HL-60 (cell line): Measurements from ENCODE around the gene AP2B1.
A peak's percentile ranks its signal among the peaks of the same experiment; 100 is the strongest.

Experiments
- DNase-seq, 2 experiments: peaks; one replicate each; pipeline ENCODE4 v3.0.0-alpha.2; 2010 to 2020; ENCODE audit warnings: low read depth in 1 of 2, low spot score in 1 of 2
- H3K27ac ChIP-seq: fragments of 250-450 bp; sonication (Bioruptor Pico); replicated peaks from 2 replicates; pipeline ENCODE4 v1.5.1; 2020; ENCODE audit warnings: mild to moderate bottlenecking, moderate library complexity
- H3K27me3 ChIP-seq: fragments of 250-450 bp; sonication (Bioruptor Pico); 2 replicates; pipeline ENCODE4 v1.5.1; 2021; ENCODE audit warnings: mild to moderate bottlenecking, moderate library complexity; ENCODE audit not compliant: insufficient read depth, poor library complexity, severe bottlenecking
- H3K4me3 ChIP-seq: replicated peaks from 2 replicates; pipeline ENCODE4 v1.5.1; 2011; ENCODE audit warnings: mild to moderate bottlenecking, control low read depth, low read length; ENCODE audit not compliant: insufficient read depth
- CTCF ChIP-seq: IDR thresholded peaks from one replicate; pipeline ENCODE4 v1.5.1; 2011; ENCODE audit warnings: low read length, control low read depth, inconsistent platforms; ENCODE audit not compliant: insufficient read depth
- GABPA ChIP-seq: IDR thresholded peaks from 2 replicates; pipeline ENCODE4 v1.6.1; 2012; ENCODE audit warnings: low read depth
- POLR2AphosphoS5 ChIP-seq: IDR thresholded peaks from 2 replicates; pipeline ENCODE4 v1.6.1; 2012; ENCODE audit warnings: low read depth
- SPI1 ChIP-seq: IDR thresholded peaks from 2 replicates; pipeline ENCODE4 v1.6.1; 2012; ENCODE audit warnings: low read depth, mild to moderate bottlenecking, borderline replicate concordance
- TF ChIP-seq, protein P1 (sequence below): IDR thresholded peaks from 2 replicates; pipeline ENCODE4 v1.6.1; 2012; ENCODE audit warnings: low read depth; ENCODE audit not compliant: insufficient replicate concordance

AP2B1 gene

GRCh38 chr17:35543856-35544255 lies 43.3 kb upstream of the AP2B1 start:
- TF ChIP-seq, protein P1, sequence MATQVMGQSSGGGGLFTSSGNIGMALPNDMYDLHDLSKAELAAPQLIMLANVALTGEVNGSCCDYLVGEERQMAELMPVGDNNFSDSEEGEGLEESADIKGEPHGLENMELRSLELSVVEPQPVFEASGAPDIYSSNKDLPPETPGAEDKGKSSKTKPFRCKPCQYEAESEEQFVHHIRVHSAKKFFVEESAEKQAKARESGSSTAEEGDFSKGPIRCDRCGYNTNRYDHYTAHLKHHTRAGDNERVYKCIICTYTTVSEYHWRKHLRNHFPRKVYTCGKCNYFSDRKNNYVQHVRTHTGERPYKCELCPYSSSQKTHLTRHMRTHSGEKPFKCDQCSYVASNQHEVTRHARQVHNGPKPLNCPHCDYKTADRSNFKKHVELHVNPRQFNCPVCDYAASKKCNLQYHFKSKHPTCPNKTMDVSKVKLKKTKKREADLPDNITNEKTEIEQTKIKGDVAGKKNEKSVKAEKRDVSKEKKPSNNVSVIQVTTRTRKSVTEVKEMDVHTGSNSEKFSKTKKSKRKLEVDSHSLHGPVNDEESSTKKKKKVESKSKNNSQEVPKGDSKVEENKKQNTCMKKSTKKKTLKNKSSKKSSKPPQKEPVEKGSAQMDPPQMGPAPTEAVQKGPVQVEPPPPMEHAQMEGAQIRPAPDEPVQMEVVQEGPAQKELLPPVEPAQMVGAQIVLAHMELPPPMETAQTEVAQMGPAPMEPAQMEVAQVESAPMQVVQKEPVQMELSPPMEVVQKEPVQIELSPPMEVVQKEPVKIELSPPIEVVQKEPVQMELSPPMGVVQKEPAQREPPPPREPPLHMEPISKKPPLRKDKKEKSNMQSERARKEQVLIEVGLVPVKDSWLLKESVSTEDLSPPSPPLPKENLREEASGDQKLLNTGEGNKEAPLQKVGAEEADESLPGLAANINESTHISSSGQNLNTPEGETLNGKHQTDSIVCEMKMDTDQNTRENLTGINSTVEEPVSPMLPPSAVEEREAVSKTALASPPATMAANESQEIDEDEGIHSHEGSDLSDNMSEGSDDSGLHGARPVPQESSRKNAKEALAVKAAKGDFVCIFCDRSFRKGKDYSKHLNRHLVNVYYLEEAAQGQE, result no peak
- TF ChIP-seq POLR2AphosphoS5, result no peak
- TF ChIP-seq SPI1, result no peak
- no peak for TF ChIP-seq GABPA
- no peak for TF ChIP-seq CTCF
- no peak overlapping the region for H3K4me3 ChIP-seq
- DNase-seq, result no peak
- H3K27ac ChIP-seq, result no peak overlapping the region
- no peaks in the 10 kb centered on the region for H3K27me3 ChIP-seq

GRCh38 chr17:35545150-35545549 lies 42.0 kb upstream of the AP2B1 start:
- H3K27ac ChIP-seq, result no peak overlapping the region

DNA sequence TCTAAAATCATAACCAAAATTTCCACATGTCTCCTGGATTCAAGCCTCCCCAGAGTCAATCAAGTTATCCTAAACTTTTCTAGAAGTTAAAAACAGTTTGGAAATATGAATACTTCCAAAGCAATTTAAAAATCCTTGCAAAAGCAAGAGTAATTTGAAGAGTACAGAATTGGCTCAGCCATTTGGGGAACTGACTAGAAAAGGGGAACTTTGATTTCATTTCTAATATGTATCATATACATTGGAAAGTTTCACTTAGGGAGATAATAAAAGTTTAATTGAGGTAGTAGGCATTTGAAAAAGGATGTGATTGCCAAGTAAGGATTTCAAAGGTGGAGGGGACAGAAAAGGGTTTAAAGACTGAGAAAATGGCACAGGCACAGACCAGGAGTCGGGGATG lies 40.6 kb upstream of the AP2B1 start:
- no peak for DNase-seq
- H3K27me3 ChIP-seq, result no peaks in the 10 kb centered on the region
- no peak overlapping the region for H3K27ac ChIP-seq
- TF ChIP-seq CTCF (no peak), SPI1 (peak; percentile 54; the same call in 1 of the 2 replicates)
- H3K4me3 ChIP-seq, result no peak overlapping the region

More at GRCh38 chr17:35545150-35545549, 42.0 kb upstream of the AP2B1 start:
- DNase-seq, result no peak
- Histone ChIP-seq H3K27me3 (no peaks in the 10 kb centered on the region), H3K4me3 (no peak overlapping the region)
- TF ChIP-seq GABPA (no peak), SPI1 (no peak), POLR2AphosphoS5 (no peak), CTCF (no peak)
- TF ChIP-seq, protein P1, result no peak

- no peak overlapping the region for H3K4me3 ChIP-seq
- H3K27ac ChIP-seq, result no peak overlapping the region
- no peaks in the 10 kb centered on the region for H3K27me3 ChIP-seq
- TF ChIP-seq SPI1 (no peak), CTCF (no peak), POLR2AphosphoS5 (no peak), GABPA (no peak)
- TF ChIP-seq, protein P1, result no peak
- no peak for DNase-seq
These were observed 38.8 kb upstream of the AP2B1 start for GRCh38 chr17:35548208-35548810.
